ENCODE results near the gene BBS10. TPM values are rescaled to one million over a fixed set of nuclear protein-coding genes. Genes with fewer than 3 reads are reported as not detected.

Gene BBS10
- total and polyA plus RNA-seq, 9 of the 15 experiments (the other 6 are each of a cell fraction or from before 2014, with no cell fraction given): 2.3 to 14.9 (median 5.9) TPM

DNA sequence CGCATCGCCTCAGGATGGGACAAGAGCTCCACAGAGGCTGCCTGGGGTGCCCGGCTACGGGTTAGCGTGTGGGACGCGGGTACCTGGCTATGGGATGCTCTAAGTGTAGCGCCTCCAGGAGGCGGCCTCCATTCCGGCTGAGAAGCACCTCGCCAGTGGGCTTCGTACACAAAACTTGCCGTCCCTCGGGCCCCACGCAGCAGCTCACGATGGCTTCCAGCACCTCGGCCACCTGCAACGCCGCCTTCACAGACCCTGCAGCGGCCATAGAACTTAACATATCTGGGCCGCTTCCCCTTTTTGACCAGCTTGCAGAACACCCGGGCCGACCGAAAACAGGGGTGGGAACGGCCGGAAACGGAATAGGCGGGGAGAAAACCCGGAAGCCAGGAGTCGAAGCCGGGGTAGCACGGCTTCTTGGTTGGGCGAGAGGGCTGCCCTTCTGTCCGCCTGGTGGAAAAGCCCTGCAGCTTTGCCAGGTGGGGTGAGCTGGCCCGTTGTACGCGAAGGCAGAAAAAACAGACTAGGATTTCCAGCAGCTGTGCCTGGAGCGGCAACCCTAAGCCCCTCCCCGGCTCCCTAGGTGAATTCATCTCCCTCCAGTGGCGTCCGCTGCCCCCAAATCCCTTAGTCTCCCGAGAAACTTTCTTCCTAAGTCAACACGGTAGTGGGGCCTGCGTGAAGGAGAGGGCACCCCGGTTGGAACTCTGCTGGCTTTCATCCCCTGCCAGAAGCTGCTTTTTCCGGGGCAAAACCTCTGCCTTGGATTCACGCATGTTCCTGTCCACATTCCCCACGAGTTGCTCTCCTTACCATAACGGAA, at the start of gene BBS10 (continued):
- TF ChIP-seq, protein P1, sequence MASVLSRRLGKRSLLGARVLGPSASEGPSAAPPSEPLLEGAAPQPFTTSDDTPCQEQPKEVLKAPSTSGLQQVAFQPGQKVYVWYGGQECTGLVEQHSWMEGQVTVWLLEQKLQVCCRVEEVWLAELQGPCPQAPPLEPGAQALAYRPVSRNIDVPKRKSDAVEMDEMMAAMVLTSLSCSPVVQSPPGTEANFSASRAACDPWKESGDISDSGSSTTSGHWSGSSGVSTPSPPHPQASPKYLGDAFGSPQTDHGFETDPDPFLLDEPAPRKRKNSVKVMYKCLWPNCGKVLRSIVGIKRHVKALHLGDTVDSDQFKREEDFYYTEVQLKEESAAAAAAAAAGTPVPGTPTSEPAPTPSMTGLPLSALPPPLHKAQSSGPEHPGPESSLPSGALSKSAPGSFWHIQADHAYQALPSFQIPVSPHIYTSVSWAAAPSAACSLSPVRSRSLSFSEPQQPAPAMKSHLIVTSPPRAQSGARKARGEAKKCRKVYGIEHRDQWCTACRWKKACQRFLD (CRISPR knock-in tag; IDR thresholded peaks at IDR 0.05): peak; percentile 83
- TF ChIP-seq, protein P2, sequence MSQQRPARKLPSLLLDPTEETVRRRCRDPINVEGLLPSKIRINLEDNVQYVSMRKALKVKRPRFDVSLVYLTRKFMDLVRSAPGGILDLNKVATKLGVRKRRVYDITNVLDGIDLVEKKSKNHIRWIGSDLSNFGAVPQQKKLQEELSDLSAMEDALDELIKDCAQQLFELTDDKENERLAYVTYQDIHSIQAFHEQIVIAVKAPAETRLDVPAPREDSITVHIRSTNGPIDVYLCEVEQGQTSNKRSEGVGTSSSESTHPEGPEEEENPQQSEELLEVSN (IDR thresholded peaks at IDR 0.05; ENCODE audit: borderline replicate concordance in 1 of 2, extremely low read depth in 1 of 2, insufficient read depth in 1 of 2, insufficient read length in 1 of 2, low read depth in 1 of 2, low read length in 1 of 2, poor library complexity in 1 of 2, severe bottlenecking in 1 of 2): peak; percentile 63 to 86
- TF ChIP-seq ERF (CRISPR knock-in tag; IDR thresholded peaks at IDR 0.05): peak; percentile 16; the same call in 1 of the 2 replicates
- TF ChIP-seq FOSL1 (tag; conservative IDR thresholded peaks at IDR 0.05): no peak; the same call in 1 of the 2 replicates
- TF ChIP-seq, protein P3, sequence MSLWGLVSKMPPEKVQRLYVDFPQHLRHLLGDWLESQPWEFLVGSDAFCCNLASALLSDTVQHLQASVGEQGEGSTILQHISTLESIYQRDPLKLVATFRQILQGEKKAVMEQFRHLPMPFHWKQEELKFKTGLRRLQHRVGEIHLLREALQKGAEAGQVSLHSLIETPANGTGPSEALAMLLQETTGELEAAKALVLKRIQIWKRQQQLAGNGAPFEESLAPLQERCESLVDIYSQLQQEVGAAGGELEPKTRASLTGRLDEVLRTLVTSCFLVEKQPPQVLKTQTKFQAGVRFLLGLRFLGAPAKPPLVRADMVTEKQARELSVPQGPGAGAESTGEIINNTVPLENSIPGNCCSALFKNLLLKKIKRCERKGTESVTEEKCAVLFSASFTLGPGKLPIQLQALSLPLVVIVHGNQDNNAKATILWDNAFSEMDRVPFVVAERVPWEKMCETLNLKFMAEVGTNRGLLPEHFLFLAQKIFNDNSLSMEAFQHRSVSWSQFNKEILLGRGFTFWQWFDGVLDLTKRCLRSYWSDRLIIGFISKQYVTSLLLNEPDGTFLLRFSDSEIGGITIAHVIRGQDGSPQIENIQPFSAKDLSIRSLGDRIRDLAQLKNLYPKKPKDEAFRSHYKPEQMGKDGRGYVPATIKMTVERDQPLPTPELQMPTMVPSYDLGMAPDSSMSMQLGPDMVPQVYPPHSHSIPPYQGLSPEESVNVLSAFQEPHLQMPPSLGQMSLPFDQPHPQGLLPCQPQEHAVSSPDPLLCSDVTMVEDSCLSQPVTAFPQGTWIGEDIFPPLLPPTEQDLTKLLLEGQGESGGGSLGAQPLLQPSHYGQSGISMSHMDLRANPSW (CRISPR knock-in tag; IDR thresholded peaks at IDR 0.05): no peak
- TF ChIP-seq, protein P4, sequence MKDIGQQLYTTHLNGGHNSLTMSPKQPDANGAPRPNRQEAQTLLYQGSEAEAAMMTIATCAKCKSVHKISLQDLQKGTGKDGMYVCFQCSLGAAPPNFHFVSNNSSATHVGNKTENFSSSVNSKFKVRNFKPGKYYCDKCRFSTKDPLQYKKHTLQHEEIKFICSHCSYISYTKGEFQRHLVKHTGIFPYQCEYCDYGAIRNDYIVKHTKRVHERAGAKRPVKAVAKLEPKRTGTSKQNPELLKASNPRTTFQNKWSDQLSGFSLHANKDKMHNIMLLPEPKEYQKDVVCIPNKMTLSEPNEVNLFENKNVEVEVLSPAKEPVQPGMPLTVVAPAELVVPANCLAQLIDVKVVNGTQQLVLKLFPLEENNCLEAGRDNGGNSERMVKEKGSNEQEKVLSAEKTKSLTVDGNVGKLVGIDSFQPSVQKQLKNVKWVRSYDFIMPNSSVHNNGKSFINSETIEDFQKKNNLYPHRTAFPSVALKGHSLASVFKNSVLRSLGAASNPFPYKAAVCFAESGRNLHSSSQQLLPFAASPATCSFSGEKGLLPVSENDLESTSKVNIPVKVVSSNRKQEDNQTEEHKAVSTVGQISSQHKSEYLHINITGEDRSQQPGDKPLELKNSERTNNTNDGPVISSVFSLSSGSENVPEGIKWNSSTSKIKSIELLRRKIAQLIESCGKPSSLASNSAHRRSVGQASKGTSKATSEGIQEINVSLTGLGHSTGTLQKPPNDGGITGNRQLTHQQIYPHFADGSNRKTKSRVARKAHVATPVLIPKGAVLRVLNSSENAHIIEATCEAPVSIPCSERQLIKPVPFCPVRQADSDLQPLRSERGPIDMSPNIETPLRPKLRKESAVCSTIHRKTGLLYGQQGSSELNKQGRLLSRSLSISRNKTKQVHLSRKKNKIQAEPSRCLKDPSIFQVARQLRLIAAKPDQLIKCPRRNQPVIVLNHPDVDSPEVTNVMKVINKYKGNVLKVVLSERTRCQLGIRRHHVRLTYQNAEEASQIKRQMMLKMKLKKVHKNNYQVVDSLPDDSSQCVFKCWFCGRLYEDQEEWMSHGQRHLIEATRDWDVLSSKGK (CRISPR knock-in tag; IDR thresholded peaks at IDR 0.05): no peak
- TF ChIP-seq ATF7 (IDR thresholded peaks at IDR 0.05): peak; percentile 74
- no peak for TF ChIP-seq MECOM (CRISPR knock-in tag; IDR thresholded peaks at IDR 0.05)
- no peak for TF ChIP-seq ZNF274 (IDR thresholded peaks at IDR 0.05; ENCODE audit: borderline replicate concordance, low read depth, low read length)
- TF ChIP-seq ZNF584 (CRISPR knock-in tag; IDR thresholded peaks at IDR 0.05; ENCODE audit: low read depth): no peak
- no peak for TF ChIP-seq PPARD (CRISPR knock-in tag; IDR thresholded peaks at IDR 0.05)
- no peak for TF ChIP-seq RFX7 (CRISPR knock-in tag; IDR thresholded peaks at IDR 0.05)
- TF ChIP-seq CBX1 (IDR thresholded peaks at IDR 0.05; ENCODE audit: low read depth): peak; percentile 70; the same call in 1 of the 2 replicates
- peak in 1 of 2 experiments; percentile 71; a peak in 1 of 4 replicates for TF ChIP-seq FOXA3 (CRISPR knock-in tag; conservative IDR thresholded peaks at IDR 0.05 in 1 of 2, IDR thresholded peaks at IDR 0.05 in 1 of 2)
- TF ChIP-seq BDP1 (IDR thresholded peaks at IDR 0.05; ENCODE audit: insufficient read depth, insufficient read length): no peak
